ENCODE measurements around the gene STX10.

The STX10 gene

DNA sequence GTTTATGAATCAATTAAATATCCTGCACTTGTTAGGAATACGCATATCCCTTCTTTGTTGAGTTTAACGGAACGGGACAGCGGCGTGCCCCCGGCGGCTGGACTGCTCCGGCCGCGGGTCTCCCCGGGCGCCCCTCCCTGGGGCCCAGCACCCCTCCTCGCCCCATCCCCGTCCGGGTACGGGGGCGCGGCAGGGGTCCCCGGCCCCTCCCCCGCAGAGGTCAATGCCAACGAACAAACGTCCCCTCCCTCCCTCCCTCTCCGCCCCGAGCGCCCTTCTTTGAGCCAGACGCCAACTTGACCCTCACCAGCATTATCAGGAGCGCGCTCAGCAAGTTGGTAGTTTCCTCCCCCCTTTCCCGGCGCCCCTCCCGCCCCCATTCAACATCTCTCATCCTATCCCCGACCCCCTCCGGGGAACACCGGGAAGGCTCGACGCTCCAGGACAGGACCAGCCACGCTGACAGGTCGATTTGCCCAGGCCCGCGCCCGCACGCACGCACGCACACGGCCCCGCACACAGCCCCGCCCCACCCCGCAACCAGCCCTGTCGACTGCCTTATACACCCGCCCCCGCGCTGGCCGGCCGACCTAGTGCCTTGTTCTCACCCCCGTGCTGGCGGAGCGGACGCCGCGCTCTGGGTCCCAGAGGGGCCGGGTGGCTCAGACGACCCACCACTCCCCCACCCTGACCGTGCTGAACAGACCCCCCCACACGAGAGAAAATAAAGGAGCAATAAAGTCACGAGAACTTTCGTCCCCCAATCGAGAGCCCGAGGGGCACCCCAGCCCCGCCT lies 52.5 kb downstream of the STX10 start:
- TF ChIP-seq Cebpa-rat (IDR thresholded peaks at IDR 0.05) = no peak
- peaks cover 0 to 29% (median 20%) of the 10 kb centered on the region in 11 experiments; a peak in 14 of 22 replicates for H3K27me3 ChIP-seq
- H3K27ac ChIP-seq = peak overlapping the region; percentile 60 to 87 (median 74)
- H3K9me3 ChIP-seq (replicated peaks in 1 of 11) = no peaks in the 10 kb centered on the region
- H3K4me3 ChIP-seq = peak overlapping the region; percentile 43 to 86 (median 67)
- H3K36me3 ChIP-seq = peaks cover 0 to 32% (median 20%) of the 10 kb centered on the region in 11 experiments; a peak in 19 of 22 replicates
- H4K20me1 ChIP-seq = peaks cover 3 to 58% (median 35%) of the 10 kb centered on the region in 11 experiments; a peak in 19 of 22 replicates
- H3K4me1 ChIP-seq = peaks cover 57 to 94% (median 83%) of the 10 kb centered on the region in 10 experiments
- peak overlapping the region; percentile 70 to 96 (median 79) for H3K9ac ChIP-seq
- H3K4me2 ChIP-seq = peak overlapping the region; percentile 79 to 100 (median 98)

DNA sequence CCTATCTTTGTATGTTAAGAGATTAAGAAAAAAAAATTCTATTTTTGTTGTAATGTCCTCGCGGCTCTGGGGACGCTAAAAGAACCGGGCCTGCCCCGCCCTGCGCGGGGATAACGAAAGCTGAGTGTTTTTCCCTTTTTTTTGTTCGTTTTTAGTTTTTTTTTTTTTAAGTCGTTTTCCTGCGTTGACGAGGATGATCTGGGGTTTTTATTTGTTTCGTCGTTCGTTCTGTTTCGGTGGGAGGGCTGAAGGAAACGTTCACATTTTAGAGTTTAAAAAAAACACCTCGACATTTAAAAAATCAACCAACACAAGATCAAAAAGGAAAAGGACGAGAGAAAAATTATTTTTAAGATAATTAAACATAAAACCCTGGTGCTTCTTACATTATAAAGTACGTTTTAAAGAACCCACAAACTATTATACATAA lies 53.1 kb downstream of the STX10 start:
- Histone ChIP-seq H3K4me2 (peak overlapping the region; percentile 79 to 100 (median 98)), H3K27me3 (peaks cover 0 to 29% (median 20%) of the 10 kb centered on the region in 11 experiments; a peak in 14 of 22 replicates)

DNA sequence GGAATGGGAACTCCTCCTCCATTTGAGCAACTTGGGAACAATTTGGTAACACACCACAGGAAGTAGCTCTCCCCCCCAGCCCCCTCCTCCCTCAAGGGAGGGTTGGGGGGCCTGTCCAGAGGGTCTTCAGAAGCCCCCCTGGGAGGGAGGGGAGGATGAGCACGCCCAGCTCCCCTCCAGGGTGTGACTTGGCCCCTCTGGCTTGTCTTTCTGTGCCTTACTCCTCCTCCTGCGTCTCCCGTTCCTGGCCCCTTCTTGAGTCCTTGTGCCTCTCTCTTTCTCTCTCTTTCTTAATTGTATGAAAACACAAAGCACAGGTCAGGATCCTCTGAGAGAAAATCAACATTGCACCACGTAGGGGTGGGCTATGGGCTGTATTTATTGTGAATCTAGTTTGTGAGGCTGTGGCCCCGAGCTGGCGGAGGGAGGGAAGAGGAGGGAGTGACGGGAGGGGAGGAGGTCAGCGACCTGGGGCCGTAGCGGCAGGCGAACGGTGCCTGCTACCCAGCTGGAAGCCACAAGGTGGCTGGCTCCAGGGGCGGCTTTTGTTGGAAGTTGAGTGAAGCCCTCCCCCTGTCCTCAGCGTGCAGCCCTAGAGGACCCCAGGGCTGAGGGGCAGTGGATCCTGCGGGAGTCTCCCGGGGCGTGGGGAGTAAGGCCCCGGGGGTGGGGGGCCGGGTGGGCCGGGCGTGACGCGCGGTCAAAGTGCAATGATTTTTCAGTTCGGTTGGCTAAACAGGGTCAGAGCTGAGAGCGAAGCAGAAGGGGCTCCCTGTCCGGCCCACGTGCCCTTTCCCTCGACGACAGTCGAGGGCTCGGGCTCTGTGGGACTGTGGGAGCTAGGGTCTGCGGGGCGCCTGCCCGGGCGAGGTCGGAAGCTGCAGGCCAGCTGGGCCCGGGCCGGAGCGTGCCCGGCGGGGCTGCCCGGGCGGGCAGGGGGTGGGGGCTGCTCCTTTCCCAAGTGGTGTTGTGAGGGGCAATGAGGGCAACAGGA lies 53.9 kb downstream of the STX10 start:
- Histone ChIP-seq H3K36me3 (peaks cover 0 to 27% (median 20%) of the 10 kb centered on the region in 11 experiments; a peak in 19 of 22 replicates), H3K4me2 (peak overlapping the region; percentile 79 to 100 (median 98)), H3K27ac (peak overlapping the region; percentile 60 to 87 (median 74); a peak in 20 of 22 replicates), H3K27me3 (peaks cover 0 to 29% (median 20%) of the 10 kb centered on the region in 11 experiments; a peak in 14 of 22 replicates), H3K9me3 (replicated peaks in 1 of 11) (no peaks in the 10 kb centered on the region), H3K4me3 (peak overlapping the region; percentile 54 to 86 (median 67)), H3K9ac (peak overlapping the region; percentile 70 to 96 (median 79)), H3K4me1 (peaks cover 71 to 95% (median 90%) of the 10 kb centered on the region in 10 experiments), H4K20me1 (peaks cover 3 to 52% (median 26%) of the 10 kb centered on the region in 11 experiments; a peak in 18 of 22 replicates)
- TF ChIP-seq Cebpa-rat (IDR thresholded peaks at IDR 0.05) = no peak

More for the DNA sequence above, 53.1 kb downstream of the STX10 start:
- Histone ChIP-seq H3K9me3 (replicated peaks in 1 of 11) (no peaks in the 10 kb centered on the region), H3K4me1 (peaks cover 63 to 94% (median 88%) of the 10 kb centered on the region in 10 experiments), H3K27ac (peak overlapping the region; percentile 60 to 87 (median 74)), H4K20me1 (peaks cover 3 to 58% (median 34%) of the 10 kb centered on the region in 11 experiments; a peak in 19 of 22 replicates), H3K9ac (peak overlapping the region; percentile 70 to 96 (median 79)), H3K4me3 (peak overlapping the region; percentile 43 to 86 (median 67)), H3K36me3 (peaks cover 0 to 32% (median 20%) of the 10 kb centered on the region in 11 experiments; a peak in 19 of 22 replicates)
- no peak for TF ChIP-seq Cebpa-rat (IDR thresholded peaks at IDR 0.05)

DNA sequence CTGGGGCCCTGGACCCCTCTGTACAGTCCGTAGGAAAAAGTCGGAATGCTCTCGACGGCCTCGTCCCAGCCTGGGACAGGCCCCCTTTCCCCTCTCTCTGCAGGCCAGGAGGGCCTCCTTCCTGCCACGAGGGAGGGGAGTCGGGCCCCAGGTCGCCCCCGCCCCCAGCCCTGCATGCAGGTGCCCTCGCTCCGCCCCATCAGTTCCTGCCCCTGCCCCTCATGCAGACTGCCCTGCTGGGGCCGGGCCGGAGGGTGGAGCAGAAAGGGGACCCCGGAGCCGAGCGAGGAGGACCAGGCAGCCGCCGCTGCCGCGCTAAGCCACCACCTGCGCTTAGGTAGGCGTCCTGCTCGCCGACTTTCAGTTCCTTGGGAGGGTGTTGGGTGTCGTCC lies 54.8 kb downstream of the STX10 start:
- Histone ChIP-seq H3K9ac (peak overlapping the region; percentile 43 to 96 (median 78); a peak in 21 of 22 replicates), H3K4me3 (peak overlapping the region; percentile 54 to 86 (median 67)), H3K9me3 (replicated peaks in 1 of 11) (no peaks in the 10 kb centered on the region), H3K36me3 (peaks cover 0 to 19% (median 16%) of the 10 kb centered on the region in 11 experiments; a peak in 18 of 22 replicates), H3K27ac (peak overlapping the region in 10 of 11 experiments; percentile 32 to 87 (median 74); a peak in 17 of 22 replicates), H4K20me1 (peaks cover 1 to 48% (median 18%) of the 10 kb centered on the region in 11 experiments; a peak in 18 of 22 replicates), H3K27me3 (peaks cover 0 to 29% (median 20%) of the 10 kb centered on the region in 11 experiments; a peak in 14 of 22 replicates), H3K4me1 (peaks cover 71 to 95% (median 90%) of the 10 kb centered on the region in 10 experiments), H3K4me2 (peak overlapping the region; percentile 79 to 100 (median 98))
- no peak for TF ChIP-seq Cebpa-rat (IDR thresholded peaks at IDR 0.05)

DNA sequence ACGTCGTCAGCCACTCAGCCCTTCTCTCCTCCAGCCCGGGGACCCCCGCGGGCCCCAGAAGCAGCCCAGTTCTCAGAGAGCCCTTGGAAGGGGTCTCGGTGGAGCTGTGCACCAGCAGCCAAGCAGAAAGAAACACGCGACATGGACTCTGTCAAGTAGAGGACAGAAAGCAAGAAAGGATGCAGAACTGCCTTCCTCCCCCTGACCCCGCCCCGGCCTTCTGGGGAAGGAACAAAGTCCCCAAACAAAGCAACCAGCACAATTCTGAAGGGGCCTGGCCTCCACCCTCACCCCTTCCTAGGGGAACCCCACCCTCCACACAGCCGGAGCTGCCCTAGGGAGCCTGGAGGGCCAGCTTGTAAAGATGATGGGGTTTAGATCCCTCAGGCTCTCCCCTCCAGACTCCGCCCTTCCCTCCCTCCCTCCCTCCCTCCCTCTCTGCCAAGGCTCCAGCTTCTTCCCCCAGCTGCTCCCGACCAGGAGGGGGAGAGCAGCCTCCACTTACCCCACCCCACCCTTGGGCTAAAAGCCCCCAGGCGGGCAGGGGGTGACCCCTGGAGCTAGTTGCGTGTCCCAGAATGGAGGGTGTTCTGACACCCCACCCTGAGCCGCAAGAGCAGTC lies 55.3 kb downstream of the STX10 start:
- peak overlapping the region; percentile 54 to 86 (median 67) for H3K4me3 ChIP-seq
- no peaks in the 10 kb centered on the region for H3K9me3 ChIP-seq (replicated peaks in 1 of 11)
- peaks cover 0 to 45% (median 14%) of the 10 kb centered on the region in 11 experiments; a peak in 17 of 22 replicates for H4K20me1 ChIP-seq
- no peak for TF ChIP-seq Cebpa-rat (IDR thresholded peaks at IDR 0.05)
- peaks cover 0 to 13% (median 12%) of the 10 kb centered on the region in 11 experiments; a peak in 16 of 22 replicates for H3K36me3 ChIP-seq
- H3K27ac ChIP-seq = peak overlapping the region in 10 of 11 experiments; percentile 32 to 87 (median 74); a peak in 18 of 22 replicates
- peak overlapping the region; percentile 79 to 100 (median 98) for H3K4me2 ChIP-seq
- H3K27me3 ChIP-seq = peaks cover 0 to 29% (median 20%) of the 10 kb centered on the region in 11 experiments; a peak in 14 of 22 replicates
- peak overlapping the region; percentile 43 to 96 (median 78); a peak in 21 of 22 replicates for H3K9ac ChIP-seq
- peaks cover 66 to 95% (median 90%) of the 10 kb centered on the region in 10 experiments for H3K4me1 ChIP-seq

DNA sequence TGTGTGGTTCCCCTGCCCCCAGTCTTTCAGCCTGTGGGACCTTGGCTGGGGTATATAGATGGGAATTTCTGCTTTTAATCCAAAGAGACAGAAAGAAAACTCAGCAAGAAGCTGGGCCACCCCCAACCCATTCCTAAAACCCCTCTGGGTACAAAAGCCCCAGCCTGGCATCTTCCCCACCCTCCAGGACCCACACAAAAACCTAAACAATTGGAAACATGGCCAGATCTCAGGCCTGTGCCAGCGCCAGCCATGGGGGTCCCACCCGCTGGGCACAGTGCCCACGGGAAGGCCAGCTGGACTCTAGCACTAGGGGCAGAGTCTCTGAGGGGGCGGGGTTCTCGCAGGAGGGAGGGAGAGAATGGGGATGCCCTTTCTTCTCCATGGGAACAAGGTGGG lies 56.1 kb downstream of the STX10 start:
- no peak for TF ChIP-seq Cebpa-rat (IDR thresholded peaks at IDR 0.05)
- Histone ChIP-seq H3K4me2 (peak overlapping the region; percentile 79 to 100 (median 98)), H3K27ac (peak overlapping the region in 8 of 11 experiments; percentile 4 to 87 (median 75); a peak in 14 of 22 replicates), H3K9me3 (replicated peaks in 1 of 11) (no peaks in the 10 kb centered on the region), H3K27me3 (peaks cover 0 to 28% (median 19%) of the 10 kb centered on the region in 11 experiments; a peak in 14 of 22 replicates), H4K20me1 (peaks cover 0 to 37% (median 8%) of the 10 kb centered on the region in 11 experiments; a peak in 17 of 22 replicates), H3K9ac (peak overlapping the region; percentile 15 to 96 (median 58); a peak in 18 of 22 replicates), H3K36me3 (peaks cover 0 to 6% (median 5%) of the 10 kb centered on the region in 11 experiments; a peak in 14 of 22 replicates), H3K4me3 (peak overlapping the region in 9 of 10 experiments; percentile 29 to 86 (median 69); a peak in 9 of 20 replicates), H3K4me1 (peaks cover 58 to 95% (median 90%) of the 10 kb centered on the region in 10 experiments)

Data from BLaER1 treated with 17β-estradiol and CSF1 and Interleukin-3, amounts not matched to agents 10 nM and 100 nM (cell line).